Measurements from ENCODE around the gene HS6ST3. TPM values are rescaled to one million over a fixed set of nuclear protein-coding genes. Genes with fewer than 3 reads are reported as not detected.

Gene HS6ST3
- total and polyA plus RNA-seq, 2 of the 13 experiments (the other 11 are each of a cell fraction or from before 2014, with no cell fraction given), result not detected

GRCh38 chr13:96821971-96822370 lies 732.1 kb downstream of the HS6ST3 start (continued):
- TF ChIP-seq PRPF4 (IDR thresholded peaks at IDR 0.05; ENCODE audit: low read depth, low read length, poor library complexity, severe bottlenecking) (no peak), DNMT1 (CRISPR knock-in tag; IDR thresholded peaks at IDR 0.05) (no peak), ZBTB39 (CRISPR knock-in tag; IDR thresholded peaks at IDR 0.05) (no peak), ZNF335 (CRISPR knock-in tag; IDR thresholded peaks at IDR 0.05) (no peak), ZNF143 (CRISPR knock-in tag; IDR thresholded peaks at IDR 0.05) (no peak)
- TF ChIP-seq, protein P1, sequence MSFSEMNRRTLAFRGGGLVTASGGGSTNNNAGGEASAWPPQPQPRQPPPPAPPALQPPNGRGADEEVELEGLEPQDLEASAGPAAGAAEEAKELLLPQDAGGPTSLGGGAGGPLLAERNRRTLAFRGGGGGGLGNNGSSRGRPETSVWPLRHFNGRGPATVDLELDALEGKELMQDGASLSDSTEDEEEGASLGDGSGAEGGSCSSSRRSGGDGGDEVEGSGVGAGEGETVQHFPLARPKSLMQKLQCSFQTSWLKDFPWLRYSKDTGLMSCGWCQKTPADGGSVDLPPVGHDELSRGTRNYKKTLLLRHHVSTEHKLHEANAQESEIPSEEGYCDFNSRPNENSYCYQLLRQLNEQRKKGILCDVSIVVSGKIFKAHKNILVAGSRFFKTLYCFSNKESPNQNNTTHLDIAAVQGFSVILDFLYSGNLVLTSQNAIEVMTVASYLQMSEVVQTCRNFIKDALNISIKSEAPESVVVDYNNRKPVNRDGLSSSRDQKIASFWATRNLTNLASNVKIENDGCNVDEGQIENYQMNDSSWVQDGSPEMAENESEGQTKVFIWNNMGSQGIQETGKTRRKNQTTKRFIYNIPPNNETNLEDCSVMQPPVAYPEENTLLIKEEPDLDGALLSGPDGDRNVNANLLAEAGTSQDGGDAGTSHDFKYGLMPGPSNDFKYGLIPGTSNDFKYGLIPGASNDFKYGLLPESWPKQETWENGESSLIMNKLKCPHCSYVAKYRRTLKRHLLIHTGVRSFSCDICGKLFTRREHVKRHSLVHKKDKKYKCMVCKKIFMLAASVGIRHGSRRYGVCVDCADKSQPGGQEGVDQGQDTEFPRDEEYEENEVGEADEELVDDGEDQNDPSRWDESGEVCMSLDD (CRISPR knock-in tag; IDR thresholded peaks at IDR 0.05; ENCODE audit: borderline replicate concordance), result no peak
- TF ChIP-seq, protein P2, sequence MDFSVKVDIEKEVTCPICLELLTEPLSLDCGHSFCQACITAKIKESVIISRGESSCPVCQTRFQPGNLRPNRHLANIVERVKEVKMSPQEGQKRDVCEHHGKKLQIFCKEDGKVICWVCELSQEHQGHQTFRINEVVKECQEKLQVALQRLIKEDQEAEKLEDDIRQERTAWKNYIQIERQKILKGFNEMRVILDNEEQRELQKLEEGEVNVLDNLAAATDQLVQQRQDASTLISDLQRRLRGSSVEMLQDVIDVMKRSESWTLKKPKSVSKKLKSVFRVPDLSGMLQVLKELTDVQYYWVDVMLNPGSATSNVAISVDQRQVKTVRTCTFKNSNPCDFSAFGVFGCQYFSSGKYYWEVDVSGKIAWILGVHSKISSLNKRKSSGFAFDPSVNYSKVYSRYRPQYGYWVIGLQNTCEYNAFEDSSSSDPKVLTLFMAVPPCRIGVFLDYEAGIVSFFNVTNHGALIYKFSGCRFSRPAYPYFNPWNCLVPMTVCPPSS (IDR thresholded peaks at IDR 0.05), result no peak
